GM23248 (cell line): ENCODE measurements around the gene PRKCA. TPM values are rescaled to one million over a fixed set of nuclear protein-coding genes. Genes with fewer than 3 reads are reported as not detected.

ENCODE experiments used
- DNase-seq: peaks from one replicate; pipeline ENCODE4 v3.0.0-alpha.2; 2015
- H2AFZ ChIP-seq: fragments of 200-600 bp; sonication (generic); 2 replicates; pipeline ENCODE4 v1.6.1; 2016; ENCODE audit warnings: antibody characterized with exemption
- H3F3A ChIP-seq: fragments of 200-600 bp; sonication (generic); 2 replicates; pipeline ENCODE4 v1.6.1; 2016; ENCODE audit warnings: mild to moderate bottlenecking, antibody characterized with exemption, mixed run types; ENCODE audit not compliant: insufficient read depth
- H3K27ac ChIP-seq: fragments of 200-600 bp; sonication (generic); 2 replicates; pipeline ENCODE4 v1.5.1; 2016; ENCODE audit warnings: mild to moderate bottlenecking
- H3K27me3 ChIP-seq: fragments of 200-600 bp; sonication (generic); replicated peaks from 2 replicates; pipeline ENCODE4 v1.6.1; 2016; ENCODE audit warnings: mild to moderate bottlenecking; ENCODE audit not compliant: insufficient read depth
- H3K36me3 ChIP-seq: fragments of 200-600 bp; sonication (generic); 2 replicates; pipeline ENCODE4 v1.6.1; 2016; ENCODE audit warnings: low read depth, mild to moderate bottlenecking
- H3K4me1 ChIP-seq: fragments of 200-600 bp; sonication (generic); 2 replicates; pipeline ENCODE4 v1.6.1; 2016; ENCODE audit warnings: mild to moderate bottlenecking; ENCODE audit not compliant: insufficient read depth
- H3K4me2 ChIP-seq: fragments of 200-600 bp; sonication (generic); one replicate; pipeline ENCODE4 v1.6.1; 2016; ENCODE audit warnings: mild to moderate bottlenecking; ENCODE audit not compliant: unreplicated experiment
- H3K4me3 ChIP-seq: fragments of 200-600 bp; sonication (generic); 2 replicates; pipeline ENCODE4 v1.5.1; 2016; ENCODE audit warnings: mild to moderate bottlenecking
- H3K79me2 ChIP-seq: fragments of 200-600 bp; sonication (generic); 2 replicates; pipeline ENCODE4 v1.6.1; 2016; ENCODE audit warnings: mild to moderate bottlenecking; ENCODE audit not compliant: insufficient read depth
- H3K9ac ChIP-seq: fragments of 200-600 bp; sonication (generic); 2 replicates; pipeline ENCODE4 v1.6.1; 2016; ENCODE audit warnings: mild to moderate bottlenecking
- H3K9me2 ChIP-seq: fragments of 200-600 bp; sonication (generic); 2 replicates; pipeline ENCODE4 v1.6.1; 2016; ENCODE audit warnings: mixed run types, mild to moderate bottlenecking, moderate library complexity; ENCODE audit not compliant: insufficient read depth
- H3K9me3 ChIP-seq: fragments of 200-600 bp; sonication (generic); one replicate; pipeline ENCODE4 v1.6.1; 2017; ENCODE audit warnings: low read depth
- H4K20me1 ChIP-seq: fragments of 200-600 bp; sonication (generic); 2 replicates; pipeline ENCODE4 v1.6.0; 2016; ENCODE audit not compliant: insufficient read depth
- EZH2 ChIP-seq: fragments of 200-600 bp; sonication (generic); IDR thresholded peaks from 2 replicates; pipeline ENCODE4 v1.6.1; 2018; ENCODE audit warnings: antibody characterized with exemption, mild to moderate bottlenecking; ENCODE audit not compliant: insufficient read depth, poor library complexity, severe bottlenecking
- EZH2phosphoT487 ChIP-seq: fragments of 200-600 bp; sonication (generic); IDR thresholded peaks from 2 replicates; pipeline ENCODE4 v1.6.1; 2018; ENCODE audit warnings: antibody characterized with exemption, moderate library complexity, mild to moderate bottlenecking, low read depth; ENCODE audit not compliant: insufficient read depth
- WGBS, 2 experiments: methylation state at CpG; one replicate each; pipeline ENCODE4 v1.1.6; 2015 to 2017; ENCODE audit warnings: low lambda C conversion rate in 2 of 2, low coverage in 1 of 2; ENCODE audit errors: missing lambda C conversion rate in 2 of 2; 5-methylcytosine and 5-hydroxymethylcytosine counted together
- in situ Hi-C: fragments of 300-500 bp; cut with MboI; formaldehyde crosslinking; loops from 2 replicates; pipeline ENCODE4 v1.15.0; 2020
- polyA plus RNA-seq: library from polyadenylated mRNA; unstranded; fragments of >200 nt; fragmentation: Nextera tagmentation; extraction: Ambion mirVana; gene quantifications from 2 replicates; pipeline ENCODE4 v1.2.1, GENCODE V29; 2016
- total RNA-seq: library from RNA; depleted of rRNA; stranded (reverse); fragments of >200 nt; shearing (Covaris generic); gene quantifications from 2 replicates; pipeline ENCODE4 v1.2.3, GENCODE V29; 2014

PRKCA gene
- total and polyA plus RNA-seq, 2 experiments from 2014 or later = 17.3 to 28.5 TPM

DNA sequence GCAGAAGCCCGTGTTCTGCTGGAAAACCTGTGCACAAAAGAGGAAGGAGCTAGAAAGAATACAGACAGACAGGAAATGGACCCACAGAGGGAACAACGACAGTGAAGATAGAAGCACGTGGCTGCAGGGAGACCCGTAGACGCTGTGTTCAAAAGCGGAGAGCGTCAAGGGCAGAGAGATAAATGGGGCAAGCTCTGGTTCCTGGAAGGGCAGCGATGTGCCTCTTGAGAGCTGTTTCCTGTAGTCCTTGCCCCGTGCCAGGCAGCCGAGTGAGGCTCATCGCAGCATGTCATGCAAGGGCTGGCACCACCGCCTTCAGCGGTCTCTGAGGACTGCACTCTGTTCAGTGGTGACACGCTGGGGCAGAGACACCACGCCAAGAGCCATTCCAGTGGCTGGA lies 488.9 kb downstream of the PRKCA start:
- Histone ChIP-seq H3K4me2 (no peak overlapping the region), H4K20me1 (no peaks in the 10 kb centered on the region), H3K4me3 (no peak overlapping the region), H3K36me3 (peaks cover 28% of the 10 kb centered on the region), H3K4me1 (no peaks in the 10 kb centered on the region), H3K9me3 (no peaks in the 10 kb centered on the region), H3K79me2 (no peaks in the 10 kb centered on the region), H3K9ac (no peak overlapping the region), H3K9me2 (no peaks in the 10 kb centered on the region), H2AFZ (no peak overlapping the region), H3K27ac (no peak overlapping the region), H3K27me3 (no peaks in the 10 kb centered on the region), H3F3A (no peaks in the 10 kb centered on the region)
- no peak for DNase-seq
- TF ChIP-seq EZH2phosphoT487 = no peak
- TF ChIP-seq EZH2 = no peak
- WGBS, 2 experiments = 80 to 83% methylated on average over 15 of the region's 15 CpGs
- in situ Hi-C loops = no loop called here

- Histone ChIP-seq H3K27ac (no peak overlapping the region), H3K79me2 (no peaks in the 10 kb centered on the region), H3K4me1 (no peaks in the 10 kb centered on the region), H2AFZ (no peak overlapping the region), H3K9ac (no peak overlapping the region), H4K20me1 (no peaks in the 10 kb centered on the region), H3F3A (no peaks in the 10 kb centered on the region), H3K36me3 (peaks cover 26% of the 10 kb centered on the region), H3K27me3 (no peaks in the 10 kb centered on the region), H3K9me2 (no peaks in the 10 kb centered on the region), H3K4me3 (no peak overlapping the region), H3K9me3 (no peaks in the 10 kb centered on the region), H3K4me2 (no peak overlapping the region)
- TF ChIP-seq EZH2 = no peak
- no peak for TF ChIP-seq EZH2phosphoT487
- WGBS, 2 experiments = 94 to 95% methylated on average over 3 of the region's 3 CpGs
- in situ Hi-C loops = no loop called here
- DNase-seq = no peak
These were observed 491.4 kb downstream of the PRKCA start for GRCh38 chr17:66793814-66794213.

GRCh38 chr17:66795486-66795885 lies 493.1 kb downstream of the PRKCA start:
- in situ Hi-C loops = no loop called here
- no peak overlapping the region for H3K4me3 ChIP-seq
- no peaks in the 10 kb centered on the region for H3K4me1 ChIP-seq
- no peak for DNase-seq
- peaks cover 16% of the 10 kb centered on the region for H3K36me3 ChIP-seq
- H3F3A ChIP-seq = no peaks in the 10 kb centered on the region
- no peaks in the 10 kb centered on the region for H3K9me3 ChIP-seq
- no peaks in the 10 kb centered on the region for H3K27me3 ChIP-seq
- 94 to 95% methylated on average over 3 of the region's 3 CpGs for WGBS, 2 experiments
- H4K20me1 ChIP-seq = no peaks in the 10 kb centered on the region
- no peak overlapping the region for H3K9ac ChIP-seq
- no peaks in the 10 kb centered on the region for H3K79me2 ChIP-seq
- H2AFZ ChIP-seq = no peak overlapping the region
- no peak overlapping the region for H3K4me2 ChIP-seq
- TF ChIP-seq EZH2phosphoT487 = no peak
- TF ChIP-seq EZH2 = no peak
- H3K27ac ChIP-seq = no peak overlapping the region
- H3K9me2 ChIP-seq = no peaks in the 10 kb centered on the region

DNA sequence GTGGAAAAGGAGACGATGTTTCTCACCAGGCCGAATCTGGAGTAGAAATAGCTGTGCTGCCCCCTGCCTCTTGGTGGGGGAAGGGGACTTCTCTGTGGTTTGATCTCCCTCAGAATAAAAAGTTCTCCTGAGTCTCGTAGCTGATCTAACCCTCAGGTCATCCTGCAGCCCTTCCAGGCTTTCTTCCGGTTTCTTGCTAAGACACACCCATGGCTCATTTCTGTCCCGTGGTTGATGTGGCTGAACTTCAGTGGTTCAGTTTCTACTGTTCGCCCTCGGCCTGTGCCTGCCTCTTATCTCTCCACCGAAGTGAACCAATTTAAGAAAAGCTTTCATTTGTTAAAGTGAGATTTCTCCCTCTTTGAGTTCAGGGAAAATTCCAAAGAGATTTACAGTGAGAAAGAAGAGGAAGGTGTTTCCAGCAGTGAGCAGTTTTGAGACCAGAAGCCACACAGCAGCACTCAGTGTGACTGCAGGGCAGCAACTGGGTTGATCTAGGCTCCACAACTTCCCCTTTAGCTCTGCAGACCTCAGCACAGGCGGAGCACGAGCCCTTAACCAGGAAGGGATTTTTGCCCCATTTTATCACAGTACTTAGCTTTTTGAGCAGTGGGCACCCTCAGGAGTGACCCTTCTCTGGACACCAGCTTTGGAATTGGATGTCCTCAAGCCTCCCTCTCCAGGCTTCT lies 497.6 kb downstream of the PRKCA start:
- Histone ChIP-seq H3K36me3 (peaks cover 9% of the 10 kb centered on the region; the same call in 1 of the 2 replicates), H3K4me3 (no peak overlapping the region), H3K4me1 (no peaks in the 10 kb centered on the region), H3K9me3 (no peaks in the 10 kb centered on the region), H3K4me2 (no peak overlapping the region), H3K9ac (no peak overlapping the region), H3F3A (no peaks in the 10 kb centered on the region), H3K27me3 (no peaks in the 10 kb centered on the region), H3K9me2 (no peaks in the 10 kb centered on the region), H3K27ac (no peak overlapping the region), H2AFZ (no peak overlapping the region), H4K20me1 (no peaks in the 10 kb centered on the region), H3K79me2 (no peaks in the 10 kb centered on the region)
- in situ Hi-C loops = no loop called here
- no peak for TF ChIP-seq EZH2
- no peak for TF ChIP-seq EZH2phosphoT487
- 97 to 99% methylated on average over 10 of the region's 10 CpGs for WGBS, 2 experiments
- DNase-seq = no peak
